Colonic mucosa (tissue), 4 donors: ENCODE results near the gene MGAT4A. TPM values are rescaled to one million over a fixed set of nuclear protein-coding genes. Genes with fewer than 3 reads are reported as not detected.

Source experiments
- DNase-seq: peaks from one replicate; pipeline ENCODE4 v3.0.0-alpha.2; 2020
- H3K27ac ChIP-seq: fragments of 200-600 bp; one replicate; pipeline ENCODE4 v1.8.0; 2021
- H3K27me3 ChIP-seq: fragments of 200-600 bp; one replicate; pipeline ENCODE4 v1.8.0; 2021
- H3K36me3 ChIP-seq: fragments of 200-600 bp; one replicate; pipeline ENCODE4 v1.8.0; 2021
- H3K4me1 ChIP-seq: fragments of 200-600 bp; one replicate; pipeline ENCODE4 v1.8.0; 2021; ENCODE audit warnings: mild to moderate bottlenecking
- H3K4me3 ChIP-seq: fragments of 200-600 bp; one replicate; pipeline ENCODE4 v1.8.0; 2021
- H3K9ac ChIP-seq, 2 donors: one replicate each; pipeline ENCODE4 v1.7.0; 2013; ENCODE audit warnings: control low read depth in 2 of 2, low read depth in 2 of 2, low read length in 2 of 2
- H3K9me3 ChIP-seq: fragments of 200-600 bp; one replicate; pipeline ENCODE4 v1.8.0; 2021
- intact Hi-C: fragments of 100-400 bp; cut with DNase I; formaldehyde crosslinking; loops from one replicate; pipeline ENCODE4 v1.14.1; 2022
- total RNA-seq, 2 donors: library from RNA; stranded (reverse); fragmentation: NEBNext Ultra II Directional in 1 of 2; extraction: Animal tissue kit (Norgen Biotek cat#: 25700) in 1 of 2; gene quantifications; one replicate each; pipeline ENCODE4 v1.2.1, GENCODE V29; 2021
- TF ChIP-seq, protein P1 (sequence below): fragments of 200-600 bp; IDR thresholded peaks from one replicate; pipeline ENCODE4 v1.8.0; 2022; ENCODE audit warnings: antibody characterized with exemption, mild to moderate bottlenecking
- donor health status: healthy.
- donor health status: DM: no; HTN: no; CAD: no.
- donor health status: DM: no; HTN: no; CAD: no.

The MGAT4A gene
- 100 to 1,000 TPM; 103 to 125 TPM for total RNA-seq

DNA sequence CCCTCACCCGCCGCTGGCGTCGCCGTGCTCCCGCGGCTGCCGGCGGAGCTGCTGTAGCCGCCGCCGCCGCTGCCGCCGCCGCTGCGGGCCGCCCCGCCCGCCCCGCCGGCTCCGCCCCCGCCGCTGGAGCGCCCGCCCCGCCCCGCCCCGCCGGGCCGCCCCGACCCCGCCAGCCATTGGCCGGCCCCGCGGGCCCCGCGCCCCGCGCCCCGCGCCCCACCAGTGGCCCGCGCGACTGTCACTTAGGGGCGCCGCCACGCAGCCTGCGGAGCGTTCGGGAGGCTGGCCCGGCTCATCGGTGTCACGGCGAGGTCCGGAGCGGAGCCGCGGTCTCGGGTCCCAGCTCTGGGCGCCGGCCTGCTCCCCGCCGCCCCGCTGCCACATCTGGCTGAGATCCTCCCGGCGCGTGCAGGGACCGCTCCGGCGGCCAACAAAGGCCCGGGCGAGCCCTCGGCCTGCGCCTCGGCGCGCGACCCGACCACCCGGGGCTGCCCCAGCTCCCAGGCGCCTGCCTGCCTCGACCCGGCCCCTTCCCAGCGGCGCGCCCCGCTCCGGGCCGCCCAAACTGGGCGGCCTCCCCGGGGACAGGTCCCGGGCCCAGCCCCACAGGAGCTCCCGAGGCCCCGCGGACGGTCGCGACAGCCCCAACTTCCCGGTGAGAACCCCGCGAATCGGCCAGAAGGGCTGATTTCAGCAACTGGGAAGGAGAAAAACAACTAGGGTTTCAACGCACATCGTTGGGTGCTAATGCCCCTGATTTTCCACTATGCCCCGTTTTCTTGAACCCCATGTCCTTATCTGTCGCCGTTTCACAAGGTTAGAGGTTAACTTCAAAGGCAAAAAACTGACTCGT, at the start of gene MGAT4A:
MGAT4A (minus strand) TSS at position 92 of the 853 bp plus-strand sequence. CDS start 4,800 bp downstream, outside the sequence.
- TF ChIP-seq, protein P1, sequence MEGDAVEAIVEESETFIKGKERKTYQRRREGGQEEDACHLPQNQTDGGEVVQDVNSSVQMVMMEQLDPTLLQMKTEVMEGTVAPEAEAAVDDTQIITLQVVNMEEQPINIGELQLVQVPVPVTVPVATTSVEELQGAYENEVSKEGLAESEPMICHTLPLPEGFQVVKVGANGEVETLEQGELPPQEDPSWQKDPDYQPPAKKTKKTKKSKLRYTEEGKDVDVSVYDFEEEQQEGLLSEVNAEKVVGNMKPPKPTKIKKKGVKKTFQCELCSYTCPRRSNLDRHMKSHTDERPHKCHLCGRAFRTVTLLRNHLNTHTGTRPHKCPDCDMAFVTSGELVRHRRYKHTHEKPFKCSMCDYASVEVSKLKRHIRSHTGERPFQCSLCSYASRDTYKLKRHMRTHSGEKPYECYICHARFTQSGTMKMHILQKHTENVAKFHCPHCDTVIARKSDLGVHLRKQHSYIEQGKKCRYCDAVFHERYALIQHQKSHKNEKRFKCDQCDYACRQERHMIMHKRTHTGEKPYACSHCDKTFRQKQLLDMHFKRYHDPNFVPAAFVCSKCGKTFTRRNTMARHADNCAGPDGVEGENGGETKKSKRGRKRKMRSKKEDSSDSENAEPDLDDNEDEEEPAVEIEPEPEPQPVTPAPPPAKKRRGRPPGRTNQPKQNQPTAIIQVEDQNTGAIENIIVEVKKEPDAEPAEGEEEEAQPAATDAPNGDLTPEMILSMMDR: no peak
- no peaks in the 10 kb centered on the region for H3K9me3 ChIP-seq
- peaks cover 12% of the 10 kb centered on the region for H3K4me1 ChIP-seq
- H3K36me3 ChIP-seq: no peaks in the 10 kb centered on the region
- no peaks in the 10 kb centered on the region for H3K27me3 ChIP-seq
- peak within 1 kb of the TSS; percentile 88 to 98 for H3K9ac ChIP-seq
- peak within 1 kb of the TSS; percentile 97 for H3K27ac ChIP-seq
- intact Hi-C loops: no loop called here
- DNase-seq: peak; percentile 83
- peak within 1 kb of the TSS; percentile 84 for H3K4me3 ChIP-seq

DNA sequence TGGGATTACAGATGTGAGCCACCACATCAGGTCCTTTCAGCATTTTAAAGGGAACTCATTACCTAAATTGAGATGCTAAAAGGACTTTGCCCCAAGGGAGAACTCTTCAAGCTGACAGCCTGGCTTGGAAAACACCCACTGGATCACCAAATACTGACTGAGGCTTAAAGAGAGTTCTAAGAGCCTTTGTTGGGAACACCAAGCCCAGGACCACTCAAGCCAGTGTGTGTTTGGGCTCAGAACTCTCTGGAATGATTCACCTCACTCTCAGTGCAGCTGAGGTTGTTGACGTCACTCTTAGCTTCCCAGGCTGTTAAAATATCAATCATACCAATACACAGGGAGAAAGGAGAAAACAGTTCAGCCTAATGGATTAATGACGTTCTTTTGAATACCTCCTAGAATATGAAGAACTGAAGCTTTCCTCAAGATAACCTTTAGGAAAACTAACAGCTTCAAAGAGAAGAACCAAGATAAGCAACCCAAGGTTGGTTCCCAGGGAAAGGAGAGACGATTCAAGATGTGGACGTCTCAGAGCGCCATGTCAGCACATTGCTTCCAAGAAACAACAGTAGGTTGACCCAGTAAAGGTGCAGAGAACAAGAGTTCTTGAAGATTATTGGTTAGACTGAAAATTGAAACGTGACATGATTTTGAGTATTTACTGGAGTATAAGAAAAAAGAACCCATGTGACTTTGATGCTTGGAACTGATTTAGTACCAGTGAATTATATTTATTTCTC, 48.0 kb upstream of the MGAT4A start:
- no peak overlapping the region for H3K27ac ChIP-seq
- no peak for DNase-seq
- H3K9me3 ChIP-seq: no peaks in the 10 kb centered on the region
- H3K4me1 ChIP-seq: no peaks in the 10 kb centered on the region
- TF ChIP-seq, protein P1: no peak
- no peak overlapping the region for H3K4me3 ChIP-seq
- intact Hi-C loops: no loop called here
- no peaks in the 10 kb centered on the region for H3K36me3 ChIP-seq
- no peak overlapping the region for H3K9ac ChIP-seq
- no peaks in the 10 kb centered on the region for H3K27me3 ChIP-seq

DNA sequence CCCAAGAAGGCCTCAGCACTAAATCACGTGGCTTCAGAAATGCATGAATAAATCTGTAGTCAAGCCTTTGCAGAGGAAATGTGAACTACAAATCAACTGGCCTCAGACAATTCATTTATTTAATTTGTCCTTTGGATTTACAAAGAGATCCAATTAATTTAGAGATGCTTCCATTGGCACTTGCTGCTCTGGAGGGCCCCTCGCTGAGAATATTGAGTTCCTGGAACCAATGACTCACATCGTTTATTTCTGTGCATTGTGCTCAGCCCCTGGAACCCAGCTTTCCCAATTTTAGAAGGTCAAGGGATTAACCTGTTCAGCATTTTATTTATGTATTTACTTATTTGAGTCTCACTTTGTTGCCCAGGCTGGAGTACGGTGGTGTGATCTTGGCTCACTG, 47.2 kb upstream of the MGAT4A start:
- Histone ChIP-seq H3K36me3 (no peaks in the 10 kb centered on the region), H3K9ac (no peak overlapping the region), H3K4me1 (no peaks in the 10 kb centered on the region), H3K4me3 (no peak overlapping the region), H3K27ac (no peak overlapping the region), H3K9me3 (no peaks in the 10 kb centered on the region), H3K27me3 (no peaks in the 10 kb centered on the region)
- DNase-seq: no peak
- TF ChIP-seq, protein P1: no peak
- intact Hi-C loops: no loop called here

DNA sequence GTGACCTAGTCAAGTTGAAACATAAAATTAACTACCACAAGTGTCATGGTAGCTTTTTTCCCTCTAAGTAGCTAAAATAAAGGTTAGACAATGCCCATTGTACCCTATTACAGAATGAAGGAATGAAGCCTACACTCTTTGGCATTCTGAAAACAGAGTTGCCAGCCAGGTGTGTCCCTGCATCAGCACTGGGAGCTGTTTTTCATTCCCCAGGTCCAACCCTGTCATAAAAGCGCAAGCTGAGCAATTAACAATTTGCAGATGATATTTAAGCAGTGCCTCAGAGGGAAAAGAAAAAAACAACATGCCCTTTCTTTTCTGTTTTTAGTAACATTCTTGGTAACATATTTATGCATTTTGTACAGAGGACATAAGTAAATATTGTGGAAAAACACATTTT, 46.8 kb upstream of the MGAT4A start:
- no peak for DNase-seq
- Histone ChIP-seq H3K27ac (no peak overlapping the region), H3K27me3 (no peaks in the 10 kb centered on the region), H3K9ac (no peak overlapping the region), H3K4me1 (no peaks in the 10 kb centered on the region), H3K4me3 (no peak overlapping the region), H3K9me3 (no peaks in the 10 kb centered on the region), H3K36me3 (no peaks in the 10 kb centered on the region)
- intact Hi-C loops: no loop called here
- TF ChIP-seq, protein P1: no peak

DNA sequence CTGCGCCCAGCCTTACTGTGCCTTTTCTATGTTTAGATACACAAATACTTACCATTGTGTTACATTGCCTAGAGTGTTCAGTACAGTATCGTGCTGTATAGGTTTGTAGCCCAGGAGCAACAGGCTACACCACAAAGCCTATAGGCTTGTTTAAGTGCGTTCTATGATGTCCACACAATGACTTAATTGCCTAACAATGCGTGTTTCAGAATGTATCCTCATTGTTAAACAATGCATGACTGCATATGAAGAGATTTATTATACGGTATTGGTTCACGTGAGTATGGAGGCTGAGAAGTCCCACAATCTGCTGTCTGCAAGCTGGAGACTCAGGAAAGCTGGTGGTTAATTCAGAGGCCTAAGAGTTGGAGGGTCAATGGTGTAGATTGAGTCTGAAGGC, 46.1 kb upstream of the MGAT4A start:
- Histone ChIP-seq H3K4me3 (no peak overlapping the region), H3K9me3 (no peaks in the 10 kb centered on the region), H3K9ac (no peak overlapping the region), H3K27ac (no peak overlapping the region), H3K4me1 (no peaks in the 10 kb centered on the region), H3K36me3 (no peaks in the 10 kb centered on the region), H3K27me3 (no peaks in the 10 kb centered on the region)
- TF ChIP-seq, protein P1: no peak
- intact Hi-C loops: no loop called here
- DNase-seq: no peak
